ENCODE measurements around the gene UBQLN4. TPM values are rescaled to one million over a fixed set of nuclear protein-coding genes. Genes with fewer than 3 reads are reported as not detected.

Gene UBQLN4
- total and polyA plus RNA-seq, 4 donors: 7.4 to 17.8 (median 11.3) TPM

GRCh38 chr1:156097499-156098178, 44.0 kb upstream of the UBQLN4 start:
- no peak overlapping the region for H3K4me3 ChIP-seq (ENCODE audit: low read depth in 1 of 3, low read length in 3 of 3)
- no peak overlapping the region for H3K9ac ChIP-seq (ENCODE audit: low read depth in 1 of 2, low read length in 2 of 2)
- no peak for DNase-seq (ENCODE audit: low spot score)
- H3K36me3 ChIP-seq (ENCODE audit: control insufficient read depth in 4 of 4, insufficient read depth in 3 of 4, low read depth in 1 of 4, low read length in 3 of 4): no peaks in the 10 kb centered on the region
- H3K27me3 ChIP-seq (ENCODE audit: control insufficient read depth in 4 of 4, insufficient read depth in 4 of 4, low read length in 3 of 4): no peaks in the 10 kb centered on the region
- H3K4me1 ChIP-seq (ENCODE audit: control insufficient read depth in 4 of 4, insufficient read depth in 4 of 4, low read length in 3 of 4): peaks cover 0 to 3% (median 2%) of the 10 kb centered on the region in 4 donors
- H3K9me3 ChIP-seq (ENCODE audit: control insufficient read depth in 4 of 4, low read length in 3 of 4): no peaks in the 10 kb centered on the region
- peak overlapping the region in 1 of 2 donors; percentile 39 for H3K27ac ChIP-seq (ENCODE audit: low read depth in 1 of 2, low read length in 2 of 2)
- TF ChIP-seq RAD21 (IDR thresholded peaks at IDR 0.05) (no peak), HNF4G (IDR thresholded peaks at IDR 0.05) (no peak), GABPA (IDR thresholded peaks at IDR 0.05 in 1 of 2, conservative IDR thresholded peaks at IDR 0.05 in 1 of 2) (no peak), HNF4A (conservative IDR thresholded peaks at IDR 0.05) (no peak), NR2F2 (IDR thresholded peaks at IDR 0.05) (no peak), JUND (IDR thresholded peaks at IDR 0.05) (no peak), MAX (IDR thresholded peaks at IDR 0.05) (no peak), FOXA2 (IDR thresholded peaks at IDR 0.05) (no peak), REST (IDR thresholded peaks at IDR 0.05) (no peak)
- 93% methylated on average over 9 of the region's 9 CpGs for WGBS

- peak overlapping the region in 1 of 2 donors; percentile 35 for H3K27ac ChIP-seq (ENCODE audit: low read depth in 1 of 2, low read length in 2 of 2)
- H3K9ac ChIP-seq (ENCODE audit: low read depth in 1 of 2, low read length in 2 of 2): no peak overlapping the region
- WGBS: 33% methylated on average over 14 of the region's 14 CpGs
These were observed 43.2 kb upstream of the UBQLN4 start for GRCh38 chr1:156096640-156097391.

More at GRCh38 chr1:156096640-156097391, 43.2 kb upstream of the UBQLN4 start:
- Histone ChIP-seq H3K36me3 (ENCODE audit: control insufficient read depth in 4 of 4, insufficient read depth in 3 of 4, low read depth in 1 of 4, low read length in 3 of 4) (no peaks in the 10 kb centered on the region), H3K9me3 (ENCODE audit: control insufficient read depth in 4 of 4, low read length in 3 of 4) (no peaks in the 10 kb centered on the region), H3K27me3 (ENCODE audit: control insufficient read depth in 4 of 4, insufficient read depth in 4 of 4, low read length in 3 of 4) (no peaks in the 10 kb centered on the region), H3K4me1 (ENCODE audit: control insufficient read depth in 4 of 4, insufficient read depth in 4 of 4, low read length in 3 of 4) (peaks cover 0 to 3% (median 2%) of the 10 kb centered on the region in 4 donors), H3K4me3 (ENCODE audit: low read depth in 1 of 3, low read length in 3 of 3) (no peak overlapping the region)
- TF ChIP-seq NR2F2 (IDR thresholded peaks at IDR 0.05) (peak; percentile 55), ZBTB33 (IDR thresholded peaks at IDR 0.05) (no peak), RAD21 (IDR thresholded peaks at IDR 0.05) (peak; percentile 98 to 99), RXRA (IDR thresholded peaks at IDR 0.05) (peak in 1 of 2 donors; percentile 5), CTCF (IDR thresholded peaks at IDR 0.05; ENCODE audit: low read depth, low read length, missing input control) (peak; percentile 94)
- DNase-seq (ENCODE audit: low spot score): peak; percentile 88

All from liver (tissue), 9 donors.